ENCODE data around the gene GGCX. TPM values are rescaled to one million over a fixed set of nuclear protein-coding genes. Genes with fewer than 3 reads are reported as not detected.

Gene GGCX
- total and polyA plus RNA-seq, 9 of the 15 experiments (the other 6 are each of a cell fraction or from before 2014, with no cell fraction given), result 14.4 to 47.1 (median 28.1) TPM

DNA sequence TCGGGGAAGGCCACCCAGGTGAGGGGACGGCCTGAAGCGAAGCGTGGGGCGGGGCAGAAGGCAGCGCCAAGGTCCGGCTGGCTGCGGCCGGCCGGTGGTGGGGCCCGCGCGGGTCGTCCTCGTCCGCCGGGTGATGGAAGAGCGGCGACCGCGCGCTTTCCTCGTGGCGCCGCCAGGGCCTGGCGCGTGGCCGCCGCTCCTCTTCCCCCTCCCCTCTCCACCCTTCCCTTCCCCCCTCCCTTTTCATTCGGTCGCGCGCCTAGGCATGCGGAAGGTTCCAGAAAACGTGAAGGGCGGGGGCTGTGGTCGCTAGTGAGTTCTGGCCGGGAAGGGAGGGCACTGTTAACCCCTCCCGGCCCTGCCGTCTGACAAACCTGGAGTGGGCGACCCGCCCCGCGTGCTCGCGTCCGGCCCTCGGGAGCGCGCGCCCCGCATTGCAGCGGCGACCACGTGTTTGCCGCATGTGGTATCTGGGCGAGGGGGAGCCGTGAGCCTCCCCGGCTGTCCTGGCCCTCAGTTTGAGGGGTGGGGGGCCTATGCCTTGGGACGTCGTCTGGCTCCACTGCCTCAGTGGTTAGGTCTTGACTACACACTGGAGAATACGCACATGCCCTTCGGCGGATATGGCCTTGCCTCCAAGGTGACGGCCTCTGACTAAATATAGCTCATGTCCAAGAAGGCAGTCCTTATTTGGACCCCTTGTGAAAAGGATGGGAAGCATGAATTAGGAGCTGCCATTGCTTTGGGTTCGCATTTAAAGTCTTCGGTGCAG is 21.7 kb downstream of the GGCX start (continued):
- TF ChIP-seq FOXJ2 (tag; IDR thresholded peaks at IDR 0.05) (peak; percentile 8; the same call in 1 of the 2 replicates), ZNF263 (CRISPR knock-in tag; IDR thresholded peaks at IDR 0.05; ENCODE audit: borderline replicate concordance) (peak; percentile 12; the same call in 1 of the 2 replicates), ZNF766 (CRISPR knock-in tag; conservative IDR thresholded peaks at IDR 0.05) (peak; percentile 14; the same call in 1 of the 2 replicates), PRPF4 (IDR thresholded peaks at IDR 0.05; ENCODE audit: insufficient read depth, low read depth, low read length, poor library complexity, severe bottlenecking) (peak; percentile 97), ZNF143 (CRISPR knock-in tag; IDR thresholded peaks at IDR 0.05) (peak; percentile 56; the same call in 1 of the 2 replicates), FOS (IDR thresholded peaks at IDR 0.05; ENCODE audit: extremely low read depth, insufficient read length) (no peak), ZNF224 (CRISPR knock-in tag; IDR thresholded peaks at IDR 0.05) (no peak), PML (IDR thresholded peaks at IDR 0.05; ENCODE audit: low read length) (peak; percentile 41), POLR2H (tag; IDR thresholded peaks at IDR 0.05; ENCODE audit: low read depth) (peak; percentile 83), NR4A1 (CRISPR knock-in tag; IDR thresholded peaks at IDR 0.05) (no peak), NR4A1 (tag; IDR thresholded peaks at IDR 0.05) (no peak), POLR2AphosphoS2 (IDR thresholded peaks at IDR 0.05; ENCODE audit: low read length) (peak; percentile 26; the same call in 1 of the 2 replicates), MED1 (CRISPR knock-in tag; IDR thresholded peaks at IDR 0.05; ENCODE audit: borderline replicate concordance) (0 out of 2 replicates have a peak, but pooled peaks have one; percentile 88), SAP30 (IDR thresholded peaks at IDR 0.05; ENCODE audit: borderline replicate concordance, insufficient read depth, low read depth, low read length, poor library complexity, severe bottlenecking) (peak; percentile 89), ZNF282 (CRISPR knock-in tag; IDR thresholded peaks at IDR 0.05) (no peak), YY1 (IDR thresholded peaks at IDR 0.05; ENCODE audit: borderline replicate concordance in 1 of 3, control insufficient read depth in 1 of 3, extremely low read depth in 1 of 3, insufficient read depth in 3 of 3, insufficient read length in 1 of 3, insufficient replicate concordance in 2 of 3, low read depth in 1 of 3, low read length in 2 of 3) (peak in 2 of 3 experiments; percentile 8 to 29), HDAC2 (IDR thresholded peaks at IDR 0.05) (peak; percentile 78), ZNF232 (CRISPR knock-in tag; IDR thresholded peaks at IDR 0.05) (peak; percentile 80)
- TF ChIP-seq, protein P1, sequence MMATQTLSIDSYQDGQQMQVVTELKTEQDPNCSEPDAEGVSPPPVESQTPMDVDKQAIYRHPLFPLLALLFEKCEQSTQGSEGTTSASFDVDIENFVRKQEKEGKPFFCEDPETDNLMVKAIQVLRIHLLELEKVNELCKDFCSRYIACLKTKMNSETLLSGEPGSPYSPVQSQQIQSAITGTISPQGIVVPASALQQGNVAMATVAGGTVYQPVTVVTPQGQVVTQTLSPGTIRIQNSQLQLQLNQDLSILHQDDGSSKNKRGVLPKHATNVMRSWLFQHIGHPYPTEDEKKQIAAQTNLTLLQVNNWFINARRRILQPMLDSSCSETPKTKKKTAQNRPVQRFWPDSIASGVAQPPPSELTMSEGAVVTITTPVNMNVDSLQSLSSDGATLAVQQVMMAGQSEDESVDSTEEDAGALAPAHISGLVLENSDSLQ (IDR thresholded peaks at IDR 0.05), result no peak
- TF ChIP-seq, protein P2, sequence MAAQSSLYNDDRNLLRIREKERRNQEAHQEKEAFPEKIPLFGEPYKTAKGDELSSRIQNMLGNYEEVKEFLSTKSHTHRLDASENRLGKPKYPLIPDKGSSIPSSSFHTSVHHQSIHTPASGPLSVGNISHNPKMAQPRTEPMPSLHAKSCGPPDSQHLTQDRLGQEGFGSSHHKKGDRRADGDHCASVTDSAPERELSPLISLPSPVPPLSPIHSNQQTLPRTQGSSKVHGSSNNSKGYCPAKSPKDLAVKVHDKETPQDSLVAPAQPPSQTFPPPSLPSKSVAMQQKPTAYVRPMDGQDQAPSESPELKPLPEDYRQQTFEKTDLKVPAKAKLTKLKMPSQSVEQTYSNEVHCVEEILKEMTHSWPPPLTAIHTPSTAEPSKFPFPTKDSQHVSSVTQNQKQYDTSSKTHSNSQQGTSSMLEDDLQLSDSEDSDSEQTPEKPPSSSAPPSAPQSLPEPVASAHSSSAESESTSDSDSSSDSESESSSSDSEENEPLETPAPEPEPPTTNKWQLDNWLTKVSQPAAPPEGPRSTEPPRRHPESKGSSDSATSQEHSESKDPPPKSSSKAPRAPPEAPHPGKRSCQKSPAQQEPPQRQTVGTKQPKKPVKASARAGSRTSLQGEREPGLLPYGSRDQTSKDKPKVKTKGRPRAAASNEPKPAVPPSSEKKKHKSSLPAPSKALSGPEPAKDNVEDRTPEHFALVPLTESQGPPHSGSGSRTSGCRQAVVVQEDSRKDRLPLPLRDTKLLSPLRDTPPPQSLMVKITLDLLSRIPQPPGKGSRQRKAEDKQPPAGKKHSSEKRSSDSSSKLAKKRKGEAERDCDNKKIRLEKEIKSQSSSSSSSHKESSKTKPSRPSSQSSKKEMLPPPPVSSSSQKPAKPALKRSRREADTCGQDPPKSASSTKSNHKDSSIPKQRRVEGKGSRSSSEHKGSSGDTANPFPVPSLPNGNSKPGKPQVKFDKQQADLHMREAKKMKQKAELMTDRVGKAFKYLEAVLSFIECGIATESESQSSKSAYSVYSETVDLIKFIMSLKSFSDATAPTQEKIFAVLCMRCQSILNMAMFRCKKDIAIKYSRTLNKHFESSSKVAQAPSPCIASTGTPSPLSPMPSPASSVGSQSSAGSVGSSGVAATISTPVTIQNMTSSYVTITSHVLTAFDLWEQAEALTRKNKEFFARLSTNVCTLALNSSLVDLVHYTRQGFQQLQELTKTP (IDR thresholded peaks at IDR 0.05; ENCODE audit: low read depth in 1 of 2, partially characterized antibody in 2 of 2), result no peak
- TF ChIP-seq, protein P3, sequence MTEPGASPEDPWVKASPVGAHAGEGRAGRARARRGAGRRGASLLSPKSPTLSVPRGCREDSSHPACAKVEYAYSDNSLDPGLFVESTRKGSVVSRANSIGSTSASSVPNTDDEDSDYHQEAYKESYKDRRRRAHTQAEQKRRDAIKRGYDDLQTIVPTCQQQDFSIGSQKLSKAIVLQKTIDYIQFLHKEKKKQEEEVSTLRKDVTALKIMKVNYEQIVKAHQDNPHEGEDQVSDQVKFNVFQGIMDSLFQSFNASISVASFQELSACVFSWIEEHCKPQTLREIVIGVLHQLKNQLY (CRISPR knock-in tag; conservative IDR thresholded peaks at IDR 0.05), result peak; percentile 67 to 76; a peak in 1 of 4 replicates

All from K562 (cell line).